ENCODE measurements around the gene RBCK1.

DNA sequence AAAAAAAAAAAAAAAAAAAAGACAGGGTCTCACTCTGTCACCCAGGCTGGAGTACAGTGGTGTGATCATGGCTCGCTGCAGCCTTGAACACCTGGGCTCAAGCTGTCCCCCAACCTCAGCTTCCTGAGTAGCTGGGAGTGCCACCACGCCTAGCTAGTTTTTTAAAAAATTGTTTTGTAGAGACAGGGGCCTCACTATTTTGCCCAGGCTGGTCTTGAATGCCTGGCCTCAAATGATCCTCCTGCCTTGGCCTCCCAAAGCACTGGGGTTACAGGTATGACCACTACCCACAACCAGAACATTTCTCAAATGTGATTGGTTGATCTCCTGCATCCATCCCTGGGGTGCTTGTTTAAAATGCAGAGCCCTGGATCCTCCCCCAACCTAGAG, 5.6 kb upstream of the RBCK1 start:
- TF ChIP-seq, protein P1, sequence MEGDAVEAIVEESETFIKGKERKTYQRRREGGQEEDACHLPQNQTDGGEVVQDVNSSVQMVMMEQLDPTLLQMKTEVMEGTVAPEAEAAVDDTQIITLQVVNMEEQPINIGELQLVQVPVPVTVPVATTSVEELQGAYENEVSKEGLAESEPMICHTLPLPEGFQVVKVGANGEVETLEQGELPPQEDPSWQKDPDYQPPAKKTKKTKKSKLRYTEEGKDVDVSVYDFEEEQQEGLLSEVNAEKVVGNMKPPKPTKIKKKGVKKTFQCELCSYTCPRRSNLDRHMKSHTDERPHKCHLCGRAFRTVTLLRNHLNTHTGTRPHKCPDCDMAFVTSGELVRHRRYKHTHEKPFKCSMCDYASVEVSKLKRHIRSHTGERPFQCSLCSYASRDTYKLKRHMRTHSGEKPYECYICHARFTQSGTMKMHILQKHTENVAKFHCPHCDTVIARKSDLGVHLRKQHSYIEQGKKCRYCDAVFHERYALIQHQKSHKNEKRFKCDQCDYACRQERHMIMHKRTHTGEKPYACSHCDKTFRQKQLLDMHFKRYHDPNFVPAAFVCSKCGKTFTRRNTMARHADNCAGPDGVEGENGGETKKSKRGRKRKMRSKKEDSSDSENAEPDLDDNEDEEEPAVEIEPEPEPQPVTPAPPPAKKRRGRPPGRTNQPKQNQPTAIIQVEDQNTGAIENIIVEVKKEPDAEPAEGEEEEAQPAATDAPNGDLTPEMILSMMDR (conservative IDR thresholded peaks at IDR 0.05; ENCODE audit: low read depth, low read length): no peak
- TF ChIP-seq EZH2 (IDR thresholded peaks at IDR 0.05; ENCODE audit: low read length, unreplicated experiment): no peak
